Measurements from ENCODE around the gene FAM228A. TPM values are rescaled to one million over a fixed set of nuclear protein-coding genes. Genes with fewer than 3 reads are reported as not detected.

Gene FAM228A
- total and polyA plus RNA-seq, 2 experiments from 2014 or later, result 2.1 TPM; not detected in 1

- Histone ChIP-seq H3K4me3 (no peak overlapping the region), H3K9ac (no peak overlapping the region), H2AFZ (no peak overlapping the region), H3F3A (ENCODE audit: insufficient read depth) (no peaks in the 10 kb centered on the region), H3K9me3 (ENCODE audit: low read depth) (no peaks in the 10 kb centered on the region), H3K36me3 (ENCODE audit: low read depth) (no peaks in the 10 kb centered on the region; the same call in 1 of the 2 replicates), H3K27me3 (replicated peaks; ENCODE audit: insufficient read depth) (no peaks in the 10 kb centered on the region), H3K27ac (no peak overlapping the region), H3K4me1 (ENCODE audit: insufficient read depth) (no peaks in the 10 kb centered on the region), H3K9me2 (ENCODE audit: insufficient read depth) (no peaks in the 10 kb centered on the region), H4K20me1 (ENCODE audit: insufficient read depth) (no peaks in the 10 kb centered on the region), H3K4me2 (ENCODE audit: unreplicated experiment) (no peak overlapping the region), H3K79me2 (ENCODE audit: insufficient read depth) (no peaks in the 10 kb centered on the region)
- TF ChIP-seq EZH2phosphoT487 (IDR thresholded peaks at IDR 0.05; ENCODE audit: insufficient read depth, low read depth) (no peak), EZH2 (IDR thresholded peaks at IDR 0.05; ENCODE audit: insufficient read depth, poor library complexity, severe bottlenecking) (no peak)
- WGBS, 2 experiments (ENCODE audit: low coverage in 1 of 2, low lambda C conversion rate in 2 of 2, missing lambda C conversion rate in 2 of 2), result 89 to 91% methylated on average over 17 of the region's 17 CpGs
- DNase-seq, result no peak
- in situ Hi-C loops (cut with MboI), result no loop called here
Measured at GRCh38 chr2:24209389-24210105, 34.7 kb downstream of the FAM228A start.

- H3K27me3 ChIP-seq (replicated peaks; ENCODE audit: insufficient read depth), result no peaks in the 10 kb centered on the region
- no peak overlapping the region for H3K4me2 ChIP-seq (ENCODE audit: unreplicated experiment)
- H3K27ac ChIP-seq, result no peak overlapping the region
- no peaks in the 10 kb centered on the region for H4K20me1 ChIP-seq (ENCODE audit: insufficient read depth)
- H3F3A ChIP-seq (ENCODE audit: insufficient read depth), result no peaks in the 10 kb centered on the region
- TF ChIP-seq EZH2 (IDR thresholded peaks at IDR 0.05; ENCODE audit: insufficient read depth, poor library complexity, severe bottlenecking), result no peak
- no peak for TF ChIP-seq EZH2phosphoT487 (IDR thresholded peaks at IDR 0.05; ENCODE audit: insufficient read depth, low read depth)
- H3K9ac ChIP-seq, result no peak overlapping the region
- in situ Hi-C loops (cut with MboI), result no loop called here
- H3K36me3 ChIP-seq (ENCODE audit: low read depth), result no peaks in the 10 kb centered on the region; the same call in 1 of the 2 replicates
- no peaks in the 10 kb centered on the region for H3K4me1 ChIP-seq (ENCODE audit: insufficient read depth)
- no peaks in the 10 kb centered on the region for H3K9me2 ChIP-seq (ENCODE audit: insufficient read depth)
- no peaks in the 10 kb centered on the region for H3K79me2 ChIP-seq (ENCODE audit: insufficient read depth)
- WGBS, 2 experiments (ENCODE audit: low coverage in 1 of 2, low lambda C conversion rate in 2 of 2, missing lambda C conversion rate in 2 of 2), result 93 to 94% methylated on average over 2 of the region's 2 CpGs
- no peaks in the 10 kb centered on the region for H3K9me3 ChIP-seq (ENCODE audit: low read depth)
- H2AFZ ChIP-seq, result no peak overlapping the region
- DNase-seq, result no peak
- no peak overlapping the region for H3K4me3 ChIP-seq
Measured at GRCh38 chr2:24210106-24210455, 35.2 kb downstream of the FAM228A start.

- Histone ChIP-seq H3K27me3 (replicated peaks; ENCODE audit: insufficient read depth) (no peaks in the 10 kb centered on the region), H2AFZ (no peak overlapping the region), H3K4me1 (ENCODE audit: insufficient read depth) (no peaks in the 10 kb centered on the region), H3K79me2 (ENCODE audit: insufficient read depth) (no peaks in the 10 kb centered on the region), H3K9me2 (ENCODE audit: insufficient read depth) (no peaks in the 10 kb centered on the region), H3K4me3 (no peak overlapping the region), H3K9me3 (ENCODE audit: low read depth) (no peaks in the 10 kb centered on the region), H3K36me3 (ENCODE audit: low read depth) (no peaks in the 10 kb centered on the region; the same call in 1 of the 2 replicates), H3F3A (ENCODE audit: insufficient read depth) (no peaks in the 10 kb centered on the region), H4K20me1 (ENCODE audit: insufficient read depth) (no peaks in the 10 kb centered on the region), H3K4me2 (ENCODE audit: unreplicated experiment) (no peak overlapping the region), H3K27ac (no peak overlapping the region), H3K9ac (no peak overlapping the region)
- in situ Hi-C loops (cut with MboI), result no loop called here
- no peak for DNase-seq
- 95% methylated on average over 19 to 21 of the region's 21 CpGs for WGBS, 2 experiments (ENCODE audit: low coverage in 1 of 2, low lambda C conversion rate in 2 of 2, missing lambda C conversion rate in 2 of 2)
- TF ChIP-seq EZH2 (IDR thresholded peaks at IDR 0.05; ENCODE audit: insufficient read depth, poor library complexity, severe bottlenecking), result no peak
- TF ChIP-seq EZH2phosphoT487 (IDR thresholded peaks at IDR 0.05; ENCODE audit: insufficient read depth, low read depth), result no peak
Measured at GRCh38 chr2:24210723-24211122, 35.9 kb downstream of the FAM228A start.

- no peaks in the 10 kb centered on the region for H3K9me3 ChIP-seq (ENCODE audit: low read depth)
- no peaks in the 10 kb centered on the region for H3K9me2 ChIP-seq (ENCODE audit: insufficient read depth)
Measured at GRCh38 chr2:24211408-24211807, 36.6 kb downstream of the FAM228A start.

More at GRCh38 chr2:24211408-24211807, 36.6 kb downstream of the FAM228A start:
- no peak overlapping the region for H3K27ac ChIP-seq
- H3K9ac ChIP-seq, result no peak overlapping the region
- DNase-seq, result no peak
- no peaks in the 10 kb centered on the region for H3K4me1 ChIP-seq (ENCODE audit: insufficient read depth)
- H3K36me3 ChIP-seq (ENCODE audit: low read depth), result no peaks in the 10 kb centered on the region; the same call in 1 of the 2 replicates
- H3F3A ChIP-seq (ENCODE audit: insufficient read depth), result no peaks in the 10 kb centered on the region
- H3K4me3 ChIP-seq, result no peak overlapping the region
- in situ Hi-C loops (cut with MboI), result no loop called here
- no peaks in the 10 kb centered on the region for H3K79me2 ChIP-seq (ENCODE audit: insufficient read depth)
- TF ChIP-seq EZH2phosphoT487 (IDR thresholded peaks at IDR 0.05; ENCODE audit: insufficient read depth, low read depth) (no peak), EZH2 (IDR thresholded peaks at IDR 0.05; ENCODE audit: insufficient read depth, poor library complexity, severe bottlenecking) (no peak)
- H4K20me1 ChIP-seq (ENCODE audit: insufficient read depth), result no peaks in the 10 kb centered on the region
- no peaks in the 10 kb centered on the region for H3K27me3 ChIP-seq (replicated peaks; ENCODE audit: insufficient read depth)
- H2AFZ ChIP-seq, result no peak overlapping the region
- WGBS, 2 experiments (ENCODE audit: low coverage in 1 of 2, low lambda C conversion rate in 2 of 2, missing lambda C conversion rate in 2 of 2), result 63 to 66% methylated on average over 7 of the region's 7 CpGs
- no peak overlapping the region for H3K4me2 ChIP-seq (ENCODE audit: unreplicated experiment)
